ACC112 (cell line): ENCODE measurements around the gene FBXL7.
"Not testable (repeated sequence)": the region's sequence is repeated elsewhere in the genome, so short reads cannot be mapped to it uniquely, and the experiment has no call there.

Experiments used
- H2AFZ ChIP-seq: fragments of 200-600 bp; sonication (generic); one replicate; pipeline ENCODE4 v1.6.0; 2017; ENCODE audit warnings: antibody characterized with exemption, low read length; ENCODE audit not compliant: unreplicated experiment
- H3K27ac ChIP-seq: fragments of 200-600 bp; sonication (generic); 2 replicates; pipeline ENCODE4 v1.5.1; 2014; ENCODE audit warnings: low read depth, mild to moderate bottlenecking, antibody characterized with exemption, low read length, moderate library complexity
- H3K27me3 ChIP-seq: fragments of 200-600 bp; sonication (generic); 2 replicates; pipeline ENCODE4 v1.6.1; 2014; ENCODE audit warnings: mild to moderate bottlenecking, antibody characterized with exemption, low read length, moderate library complexity, mixed read lengths; ENCODE audit not compliant: insufficient read depth
- H3K36me3 ChIP-seq: fragments of 200-600 bp; sonication (generic); 2 replicates; pipeline ENCODE4 v1.6.1; 2016; ENCODE audit warnings: mild to moderate bottlenecking, antibody characterized with exemption, low read length, moderate library complexity, mixed read lengths; ENCODE audit not compliant: insufficient read depth
- H3K4me1 ChIP-seq: fragments of 200-600 bp; sonication (generic); one replicate; pipeline ENCODE4 v1.6.1; 2016; ENCODE audit warnings: low read length, mixed read lengths; ENCODE audit not compliant: insufficient read depth, unreplicated experiment, control insufficient read depth
- H3K4me3 ChIP-seq: fragments of 200-600 bp; sonication (generic); 2 replicates; pipeline ENCODE4 v1.5.1; 2014; ENCODE audit warnings: mild to moderate bottlenecking, low read depth, low read length
- H3K79me2 ChIP-seq: fragments of 200-600 bp; sonication (generic); one replicate; pipeline ENCODE4 v1.6.0; 2016; ENCODE audit warnings: low read length; ENCODE audit not compliant: control insufficient read depth, unreplicated experiment, insufficient read depth

FBXL7 gene

GRCh38 chr5:15844253-15844652, 344.3 kb downstream of the FBXL7 start:
- Histone ChIP-seq H3K4me1 (no peaks in the 10 kb centered on the region), H3K27me3 (no peaks in the 10 kb centered on the region), H3K27ac (no peak overlapping the region), H2AFZ (no peak overlapping the region), H3K36me3 (no peaks in the 10 kb centered on the region), H3K79me2 (no peaks in the 10 kb centered on the region), H3K4me3 (no peak overlapping the region)

DNA sequence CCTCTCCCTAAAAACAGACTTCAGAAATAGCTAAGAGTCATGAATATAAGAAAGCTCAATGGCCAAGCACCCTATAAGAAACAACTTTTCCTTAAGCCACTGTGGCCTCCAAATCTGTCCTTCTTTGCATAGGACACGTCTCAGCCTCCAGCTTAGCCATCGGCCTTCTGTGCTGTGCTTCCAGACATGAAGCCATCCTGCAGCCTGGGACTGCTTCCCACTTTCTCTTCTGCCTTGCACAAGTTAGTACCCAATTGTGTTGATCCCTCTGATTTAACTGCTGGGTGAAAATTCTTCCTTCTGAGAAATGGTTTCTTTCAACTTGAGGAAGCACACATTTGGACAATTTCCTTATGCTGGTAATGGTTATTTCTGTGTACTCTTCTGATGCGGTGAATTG, 344.9 kb downstream of the FBXL7 start:
- Histone ChIP-seq H3K27ac (no peak overlapping the region), H3K27me3 (no peaks in the 10 kb centered on the region), H3K4me1 (no peaks in the 10 kb centered on the region), H3K36me3 (no peaks in the 10 kb centered on the region), H3K79me2 (no peaks in the 10 kb centered on the region), H2AFZ (no peak overlapping the region), H3K4me3 (no peak overlapping the region)

GRCh38 chr5:15850536-15850935, 350.6 kb downstream of the FBXL7 start:
- H3K79me2 ChIP-seq: no peaks in the 10 kb centered on the region
- H3K4me3 ChIP-seq: no peak overlapping the region
- H3K4me1 ChIP-seq: no peaks in the 10 kb centered on the region
- no peaks in the 10 kb centered on the region for H3K36me3 ChIP-seq
- no peaks in the 10 kb centered on the region for H3K27me3 ChIP-seq
- no peak overlapping the region for H2AFZ ChIP-seq
- no peak overlapping the region for H3K27ac ChIP-seq

DNA sequence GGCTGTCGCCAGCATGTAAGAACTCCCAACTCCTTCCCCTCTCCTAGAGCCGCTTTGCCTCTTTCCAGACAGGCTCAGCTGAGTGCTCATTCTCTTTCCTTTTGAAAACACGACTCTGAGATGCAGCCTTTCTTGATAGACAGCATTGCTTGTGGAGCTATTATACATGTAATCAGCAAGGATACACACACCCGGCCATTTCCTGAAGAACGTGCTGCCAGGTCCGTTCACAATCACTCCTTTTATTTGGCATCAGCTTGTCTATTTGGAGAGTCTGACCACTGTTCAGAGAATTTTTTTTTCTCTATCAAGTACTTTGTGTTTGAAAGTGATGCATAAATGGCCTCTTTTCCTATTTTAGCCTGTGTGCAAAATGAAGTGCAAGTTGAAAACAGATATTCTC, 351.0 kb downstream of the FBXL7 start:
- no peaks in the 10 kb centered on the region for H3K27me3 ChIP-seq
- H3K79me2 ChIP-seq: no peaks in the 10 kb centered on the region
- H2AFZ ChIP-seq: no peak overlapping the region
- H3K27ac ChIP-seq: no peak overlapping the region
- H3K36me3 ChIP-seq: no peaks in the 10 kb centered on the region
- H3K4me3 ChIP-seq: no peak overlapping the region
- H3K4me1 ChIP-seq: no peaks in the 10 kb centered on the region

GRCh38 chr5:15852217-15852616, 352.2 kb downstream of the FBXL7 start:
- Histone ChIP-seq H2AFZ (no peak overlapping the region), H3K4me3 (no peak overlapping the region), H3K27ac (no peak overlapping the region), H3K4me1 (no peaks in the 10 kb centered on the region), H3K36me3 (no peaks in the 10 kb centered on the region), H3K27me3 (no peaks in the 10 kb centered on the region), H3K79me2 (no peaks in the 10 kb centered on the region)

DNA sequence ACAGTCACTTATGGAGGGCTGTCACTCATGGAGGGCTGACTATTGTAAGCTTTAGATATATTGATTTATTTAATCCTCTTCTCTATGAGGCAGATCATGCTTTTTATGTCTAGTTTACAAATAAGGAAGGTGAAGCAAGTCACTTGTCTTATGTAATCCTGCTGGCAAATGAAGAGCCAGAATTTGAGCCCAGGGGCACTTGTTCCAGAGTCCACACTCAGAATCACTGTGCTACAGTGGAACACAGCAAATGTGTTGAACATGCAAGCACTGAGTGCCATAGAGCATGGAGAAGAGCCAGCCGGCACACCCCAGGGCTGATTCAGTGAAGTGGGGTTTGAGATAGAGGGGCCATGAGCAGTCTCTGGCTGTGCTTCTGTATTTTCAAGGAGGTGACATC, 353.0 kb downstream of the FBXL7 start:
- Histone ChIP-seq H3K4me1 (no peaks in the 10 kb centered on the region), H3K36me3 (no peaks in the 10 kb centered on the region), H3K27ac (no peak overlapping the region), H3K4me3 (no peak overlapping the region), H3K27me3 (no peaks in the 10 kb centered on the region), H2AFZ (no peak overlapping the region), H3K79me2 (no peaks in the 10 kb centered on the region)

GRCh38 chr5:15858326-15858725, 358.3 kb downstream of the FBXL7 start:
- Histone ChIP-seq H3K79me2 (peaks cover 3% of the 10 kb centered on the region), H2AFZ (no peak overlapping the region), H3K4me3 (no peak overlapping the region), H3K27ac (no peak overlapping the region), H3K27me3 (no peaks in the 10 kb centered on the region), H3K36me3 (no peaks in the 10 kb centered on the region), H3K4me1 (no peaks in the 10 kb centered on the region)

DNA sequence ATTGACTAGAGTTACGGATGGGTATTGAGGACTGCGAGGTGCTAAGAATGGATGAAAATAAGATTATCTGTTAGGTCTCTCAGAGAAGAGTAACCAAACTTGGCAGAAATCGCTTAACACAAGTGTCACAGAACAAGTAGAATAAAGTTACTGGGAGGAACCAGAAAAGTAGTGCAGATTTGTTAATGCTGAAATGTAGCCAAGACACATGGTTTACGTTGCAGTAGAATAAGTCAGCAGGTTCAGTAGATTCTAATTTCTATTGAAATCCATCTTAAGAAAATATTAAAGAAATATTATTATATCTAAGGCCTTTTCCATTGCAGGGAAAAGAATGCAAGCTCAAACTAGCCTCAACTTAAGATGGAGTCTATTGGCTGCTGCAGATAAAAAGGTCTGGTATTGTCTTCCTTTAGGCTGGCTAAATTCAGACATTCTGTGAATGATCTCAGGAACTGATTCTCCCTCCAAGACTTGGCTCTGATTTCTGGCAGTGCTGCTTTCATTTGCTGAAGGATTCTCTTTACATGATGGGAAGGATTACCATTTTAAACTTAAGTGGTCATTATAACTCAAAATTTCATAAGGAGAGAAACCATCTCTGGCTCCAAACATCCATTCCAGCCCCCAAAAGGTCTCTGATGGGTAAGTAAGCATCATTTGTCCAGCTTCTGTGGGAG, 364.7 kb downstream of the FBXL7 start:
- H3K79me2 ChIP-seq: peaks cover 3% of the 10 kb centered on the region
- no peak overlapping the region for H3K4me3 ChIP-seq
- no peaks in the 10 kb centered on the region for H3K4me1 ChIP-seq
- no peak overlapping the region for H3K27ac ChIP-seq
- H3K27me3 ChIP-seq: no peaks in the 10 kb centered on the region
- no peak overlapping the region for H2AFZ ChIP-seq
- H3K36me3 ChIP-seq: no peaks in the 10 kb centered on the region

DNA sequence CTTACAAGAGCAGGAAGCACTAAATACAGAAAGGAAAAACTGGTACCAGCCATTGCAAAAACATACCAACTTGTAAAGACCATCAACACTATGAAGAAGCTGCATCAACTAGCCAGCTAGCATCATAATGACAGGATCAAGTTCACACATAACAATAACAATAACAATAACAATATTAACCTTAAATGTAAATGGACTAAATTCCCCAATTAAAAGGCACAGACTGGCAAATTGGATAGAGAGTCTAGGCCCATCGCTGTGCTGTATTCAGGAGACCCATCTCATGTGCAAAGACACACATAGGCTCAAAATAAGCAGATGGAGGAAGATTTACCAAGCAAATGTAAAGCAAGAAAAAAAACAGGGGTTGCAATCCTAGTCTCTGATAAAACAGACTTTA, 372.3 kb downstream of the FBXL7 start:
- H3K4me1 ChIP-seq, H3K4me3 ChIP-seq, H3K79me2 ChIP-seq, H3K27ac ChIP-seq, H3K27me3 ChIP-seq, H3K36me3 ChIP-seq, H2AFZ ChIP-seq: not testable (repeated sequence)

DNA sequence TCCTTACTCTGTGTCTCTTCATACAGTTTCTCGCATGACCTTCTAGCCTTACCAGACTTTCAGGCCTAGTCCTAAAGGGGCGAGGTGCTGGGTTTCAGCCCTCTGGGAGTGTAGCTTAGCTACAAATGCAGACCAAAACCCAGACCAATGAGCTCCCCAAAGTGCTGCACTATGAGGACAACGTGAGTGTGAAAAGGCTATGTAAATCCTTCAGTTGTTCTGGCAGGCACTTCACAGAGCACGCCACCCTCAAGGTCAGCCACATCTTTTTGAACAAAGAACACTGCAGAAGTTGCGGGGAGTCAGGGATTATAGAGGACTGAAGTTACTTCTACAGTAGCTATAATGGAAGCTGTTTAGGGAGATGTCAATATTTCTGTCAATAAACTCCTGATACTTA, 377.9 kb downstream of the FBXL7 start:
- no peak overlapping the region for H2AFZ ChIP-seq
- no peak overlapping the region for H3K27ac ChIP-seq
- no peaks in the 10 kb centered on the region for H3K79me2 ChIP-seq
- no peaks in the 10 kb centered on the region for H3K27me3 ChIP-seq
- H3K4me3 ChIP-seq: no peak overlapping the region
- H3K36me3 ChIP-seq: no peaks in the 10 kb centered on the region
- no peaks in the 10 kb centered on the region for H3K4me1 ChIP-seq

DNA sequence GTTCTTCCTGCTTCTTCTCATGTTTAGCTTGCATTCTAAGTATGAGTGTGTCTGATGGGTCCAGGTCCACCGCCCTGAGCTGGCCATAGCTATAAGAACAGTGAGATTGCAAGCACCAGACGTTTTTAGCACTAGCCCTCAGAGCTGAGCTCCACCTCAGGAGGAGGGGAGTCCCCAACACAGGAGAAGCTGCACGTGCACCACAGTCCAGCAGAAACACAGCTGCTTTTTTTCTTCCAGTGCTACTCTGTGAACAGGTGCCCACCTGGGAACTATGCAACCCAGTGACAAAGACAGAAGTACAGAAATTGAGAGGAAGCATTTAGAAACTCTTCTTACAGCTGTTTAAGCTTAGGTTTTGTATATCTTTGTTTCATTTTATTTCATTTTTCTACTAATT, 380.2 kb downstream of the FBXL7 start:
- Histone ChIP-seq H3K36me3 (no peaks in the 10 kb centered on the region), H3K27ac (no peak overlapping the region), H2AFZ (no peak overlapping the region), H3K4me3 (no peak overlapping the region), H3K27me3 (no peaks in the 10 kb centered on the region), H3K79me2 (no peaks in the 10 kb centered on the region), H3K4me1 (no peaks in the 10 kb centered on the region)
